Endodermal cell (in vitro differentiated cells): Measurements from ENCODE around the gene UPF2. TPM values are rescaled to one million over a fixed set of nuclear protein-coding genes. Genes with fewer than 3 reads are reported as not detected.

ENCODE experiments used
- DNase-seq: peaks from one replicate; pipeline ENCODE4 v3.0.0-alpha.2; 2017
- H3K27ac ChIP-seq: 2 replicates; pipeline ENCODE4 v1.5.1; 2013; ENCODE audit warnings: mild to moderate bottlenecking, low read depth, low read length, moderate library complexity
- H3K27me3 ChIP-seq: 2 replicates; pipeline ENCODE4 v1.6.1; 2013; ENCODE audit warnings: mild to moderate bottlenecking, low read length, moderate library complexity; ENCODE audit not compliant: insufficient read depth, control insufficient read depth, poor library complexity, severe bottlenecking
- H3K36me3 ChIP-seq: 2 replicates; pipeline ENCODE4 v1.7.0; 2013; ENCODE audit warnings: mild to moderate bottlenecking, low read length, moderate library complexity; ENCODE audit not compliant: control insufficient read depth, insufficient read depth
- H3K4me1 ChIP-seq: one replicate; pipeline ENCODE4 v1.7.0; 2013; ENCODE audit warnings: low read length; ENCODE audit not compliant: control insufficient read depth, insufficient read depth
- H3K4me3 ChIP-seq: 2 replicates; pipeline ENCODE4 v1.5.1; 2013; ENCODE audit warnings: mild to moderate bottlenecking, low read length, moderate library complexity
- H3K9ac ChIP-seq: 2 replicates; pipeline ENCODE4 v1.6.1; 2013; ENCODE audit warnings: mild to moderate bottlenecking, low read length, moderate library complexity; ENCODE audit not compliant: poor library complexity, severe bottlenecking; ENCODE audit errors: extremely low read depth
- H3K9me3 ChIP-seq: 2 replicates; pipeline ENCODE4 v1.6.1; 2013; ENCODE audit warnings: mild to moderate bottlenecking, low read length, moderate library complexity; ENCODE audit not compliant: control insufficient read depth
- H3K27ac Mint-ChIP-seq: 2 replicates; pipeline ENCODE4 v1.8.0; 2020; ENCODE audit warnings: mixed read lengths
- H3K27me3 Mint-ChIP-seq: 2 replicates; pipeline ENCODE4 v1.8.0; 2021; ENCODE audit warnings: mild to moderate bottlenecking, mixed read lengths; ENCODE audit not compliant: insufficient read depth
- H3K36me3 Mint-ChIP-seq: 2 replicates; pipeline ENCODE4 v1.8.0; 2020; ENCODE audit warnings: low read depth, mixed read lengths
- H3K4me1 Mint-ChIP-seq: 2 replicates; pipeline ENCODE4 v1.8.0; 2020; ENCODE audit warnings: mixed read lengths
- H3K4me3 Mint-ChIP-seq: 2 replicates; pipeline ENCODE4 v1.8.0; 2020; ENCODE audit warnings: mild to moderate bottlenecking, moderate library complexity, mixed read lengths
- H3K9me3 Mint-ChIP-seq: 2 replicates; pipeline ENCODE4 v1.8.0; 2020; ENCODE audit warnings: mild to moderate bottlenecking, mixed read lengths
- WGBS, 2 experiments: methylation state at CpG; one replicate each; pipeline versions ENCODE4 v1.1.5 to v1.1.7; 2013; ENCODE audit warnings: missing lambda C conversion rate in 2 of 2, mixed read lengths in 1 of 2; ENCODE audit not compliant: insufficient coverage in 1 of 2, insufficient read length in 1 of 2; 5-methylcytosine and 5-hydroxymethylcytosine counted together
- total RNA-seq, 2 donors: library from RNA; stranded (reverse); fragmentation: NEBNext Ultra II Directional in 1 of 2; extraction: Animal tissue kit (Norgen Biotek cat#: 25700) in 1 of 2; gene quantifications; 2 replicates in 1 of 2; 3 replicates in 1 of 2; pipeline ENCODE4 v1.2.1, GENCODE V29; 2021
- TF ChIP-seq, protein P1 (sequence below): fragments of 200-600 bp; sonication (generic); conservative IDR thresholded peaks from 2 replicates; pipeline ENCODE4 v1.5.0; 2021; ENCODE audit warnings: antibody characterized with exemption, mild to moderate bottlenecking

UPF2 gene
- total RNA-seq, 2 donors from 2014 or later = 16.8 to 23.4 TPM

DNA sequence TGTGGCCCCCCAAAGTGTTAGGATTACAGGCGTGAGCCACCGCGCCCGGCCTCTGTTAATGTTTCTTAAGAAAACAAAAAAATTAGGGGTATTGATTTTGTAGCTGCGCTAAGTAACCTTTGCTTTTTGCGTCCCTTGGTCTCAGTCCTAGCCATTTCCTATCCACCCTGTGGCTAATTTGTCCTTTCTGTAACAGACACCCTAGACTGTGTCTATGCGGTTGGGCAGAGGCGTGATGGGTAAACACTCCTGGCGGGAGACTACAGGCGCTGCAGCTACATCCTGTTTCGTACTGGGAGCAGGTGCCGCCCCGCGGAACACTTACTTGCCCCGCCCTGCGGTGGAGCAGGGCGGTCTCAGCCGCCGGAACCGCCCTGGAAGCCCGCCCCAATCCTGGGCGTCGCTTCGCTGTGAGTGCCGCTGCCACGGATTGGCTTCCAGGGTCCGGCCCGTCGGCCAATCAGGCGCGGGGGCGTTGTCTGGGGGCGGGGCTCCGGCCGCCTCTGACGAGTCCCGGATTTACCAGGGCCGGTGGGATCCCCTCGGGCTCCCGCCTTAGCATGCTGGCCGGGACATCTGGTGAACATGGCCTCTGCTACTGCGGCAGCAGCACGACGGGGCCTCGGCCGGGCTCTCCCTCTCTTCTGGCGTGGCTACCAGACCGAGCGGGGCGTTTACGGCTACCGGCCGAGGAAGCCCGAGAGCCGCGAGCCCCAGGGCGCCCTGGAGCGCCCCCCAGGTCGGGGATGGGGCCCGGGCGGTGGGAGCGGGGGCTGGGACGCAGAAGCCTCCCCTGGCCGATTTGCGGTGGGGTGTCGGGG, 26.1 kb upstream of the UPF2 start, which contains the start of gene DHTKD1:
Gene DHTKD1 (plus strand): TSS at position 506 of the 821 bp plus-strand sequence. CDS start 80 bp downstream, at position 586.
- 4 to 7% methylated on average over 24 to 66 of the region's 66 CpGs for WGBS, 2 experiments
- H3K9ac ChIP-seq = peak within 1 kb of the TSS; percentile 92

DNA sequence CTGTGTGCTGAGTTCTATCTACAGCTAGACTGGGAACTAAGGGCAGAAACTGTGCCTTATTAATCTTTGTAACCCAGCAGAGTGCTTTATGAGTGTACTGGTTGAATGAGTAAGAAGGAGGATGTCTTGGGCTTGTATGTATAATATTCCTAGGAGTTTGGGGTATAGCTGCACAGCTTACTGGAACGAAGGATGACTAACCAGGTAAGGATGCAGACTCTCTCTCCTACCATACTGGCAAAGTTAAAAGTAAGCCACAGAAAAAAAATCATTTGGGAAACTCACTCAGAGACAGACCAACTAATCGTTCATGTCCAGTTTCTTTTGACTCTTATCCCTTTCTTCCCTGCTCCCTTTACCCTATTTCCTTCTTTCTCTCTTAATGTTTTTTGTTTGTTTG, 24.7 kb upstream of the UPF2 start:
- TF ChIP-seq, protein P1, sequence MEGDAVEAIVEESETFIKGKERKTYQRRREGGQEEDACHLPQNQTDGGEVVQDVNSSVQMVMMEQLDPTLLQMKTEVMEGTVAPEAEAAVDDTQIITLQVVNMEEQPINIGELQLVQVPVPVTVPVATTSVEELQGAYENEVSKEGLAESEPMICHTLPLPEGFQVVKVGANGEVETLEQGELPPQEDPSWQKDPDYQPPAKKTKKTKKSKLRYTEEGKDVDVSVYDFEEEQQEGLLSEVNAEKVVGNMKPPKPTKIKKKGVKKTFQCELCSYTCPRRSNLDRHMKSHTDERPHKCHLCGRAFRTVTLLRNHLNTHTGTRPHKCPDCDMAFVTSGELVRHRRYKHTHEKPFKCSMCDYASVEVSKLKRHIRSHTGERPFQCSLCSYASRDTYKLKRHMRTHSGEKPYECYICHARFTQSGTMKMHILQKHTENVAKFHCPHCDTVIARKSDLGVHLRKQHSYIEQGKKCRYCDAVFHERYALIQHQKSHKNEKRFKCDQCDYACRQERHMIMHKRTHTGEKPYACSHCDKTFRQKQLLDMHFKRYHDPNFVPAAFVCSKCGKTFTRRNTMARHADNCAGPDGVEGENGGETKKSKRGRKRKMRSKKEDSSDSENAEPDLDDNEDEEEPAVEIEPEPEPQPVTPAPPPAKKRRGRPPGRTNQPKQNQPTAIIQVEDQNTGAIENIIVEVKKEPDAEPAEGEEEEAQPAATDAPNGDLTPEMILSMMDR = no peak
- Histone ChIP-seq H3K4me3 (no peak overlapping the region), H3K4me1 (peaks cover 6% of the 10 kb centered on the region), H3K9ac (no peak overlapping the region), H3K36me3 (no peaks in the 10 kb centered on the region), H3K27ac (no peak overlapping the region), H3K27me3 (no peaks in the 10 kb centered on the region), H3K9me3 (no peaks in the 10 kb centered on the region)
- H3K36me3 Mint-ChIP-seq = no peaks in the 10 kb centered on the region
- peaks cover 3% of the 10 kb centered on the region for H3K27me3 Mint-ChIP-seq
- DNase-seq = no peak
- H3K4me1 Mint-ChIP-seq = peaks cover 21% of the 10 kb centered on the region
- H3K4me3 Mint-ChIP-seq = no peak overlapping the region
- no peaks in the 10 kb centered on the region for H3K9me3 Mint-ChIP-seq
- no peak overlapping the region for H3K27ac Mint-ChIP-seq
- WGBS, 2 experiments = 89 to 100% methylated on average over 2 of the region's 2 CpGs

More for the DNA sequence above, 26.1 kb upstream of the UPF2 start, which contains the start of gene DHTKD1:
- Histone ChIP-seq H3K4me3 (peak within 1 kb of the TSS; percentile 92), H3K4me1 (no peaks in the 10 kb centered on the region), H3K9me3 (no peaks in the 10 kb centered on the region), H3K27ac (peak within 1 kb of the TSS; percentile 90), H3K36me3 (no peaks in the 10 kb centered on the region), H3K27me3 (no peaks in the 10 kb centered on the region)
- H3K4me3 Mint-ChIP-seq = peak within 1 kb of the TSS; percentile 86
- no peaks in the 10 kb centered on the region for H3K9me3 Mint-ChIP-seq
- peaks cover 2% of the 10 kb centered on the region for H3K36me3 Mint-ChIP-seq
- TF ChIP-seq, protein P1 = peak; percentile 62
- peak; percentile 100 for DNase-seq
- peaks cover 8% of the 10 kb centered on the region for H3K4me1 Mint-ChIP-seq
- peaks cover 3% of the 10 kb centered on the region for H3K27me3 Mint-ChIP-seq
- peak within 1 kb of the TSS; percentile 95 for H3K27ac Mint-ChIP-seq

DNA sequence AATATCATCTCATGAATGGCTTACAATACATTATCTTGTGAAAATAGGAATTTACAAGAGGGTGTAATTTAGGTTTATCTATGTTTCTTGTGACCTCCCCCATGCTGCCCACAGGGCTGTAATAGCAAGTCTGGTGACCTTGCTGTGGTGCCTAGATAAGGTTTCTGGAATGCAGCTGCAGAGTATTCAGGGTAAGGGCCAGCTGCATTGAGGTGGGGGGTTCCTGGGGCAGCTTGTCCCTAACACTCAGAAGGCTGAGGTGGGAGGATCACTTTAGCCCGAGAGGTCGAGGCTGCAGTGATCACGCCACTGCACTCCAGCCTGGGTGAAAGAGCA, 20.8 kb upstream of the UPF2 start:
- Histone ChIP-seq H3K9ac (no peak overlapping the region), H3K27me3 (no peaks in the 10 kb centered on the region), H3K27ac (no peak overlapping the region), H3K4me3 (peak overlapping the region; percentile 23), H3K4me1 (peaks cover 6% of the 10 kb centered on the region), H3K36me3 (no peaks in the 10 kb centered on the region), H3K9me3 (no peaks in the 10 kb centered on the region)
- TF ChIP-seq, protein P1 = no peak
- 90% methylated on average over 3 of the region's 3 CpGs; no CpG with 5 or more reads in 1 of the 2 experiments for WGBS, 2 experiments
- Mint-ChIP-seq H3K4me1 (peaks cover 18% of the 10 kb centered on the region), H3K27me3 (peaks cover 3% of the 10 kb centered on the region), H3K9me3 (peaks cover 3% of the 10 kb centered on the region), H3K4me3 (no peak overlapping the region), H3K27ac (peak overlapping the region; percentile 55), H3K36me3 (no peaks in the 10 kb centered on the region)
- DNase-seq = peak; percentile 51
